ENCODE measurements around the gene CLASP1.
"Not testable (repeated sequence)": the region's sequence is repeated elsewhere in the genome, so short reads cannot be mapped to it uniquely, and the experiment has no call there.

Gene CLASP1

DNA sequence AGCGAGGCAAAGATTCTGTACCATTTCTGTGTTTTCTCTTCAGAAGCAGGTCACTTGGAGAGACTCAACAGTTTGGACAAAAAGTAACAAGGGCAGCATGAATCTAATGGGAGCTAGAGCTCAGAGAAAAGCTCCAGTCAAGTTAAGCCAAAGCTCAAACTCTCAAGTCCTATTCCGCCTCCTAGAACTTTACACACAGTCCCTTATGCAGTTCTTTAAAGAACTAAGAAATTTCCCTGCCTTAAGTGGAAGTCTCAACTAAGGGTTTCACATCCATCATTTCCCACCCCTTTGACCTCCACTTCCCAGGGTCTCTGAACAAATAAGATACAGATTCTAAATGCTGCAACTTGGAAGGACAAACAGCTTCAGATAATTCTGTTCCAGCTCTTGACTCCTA is 239.9 kb downstream of the CLASP1 start:
- DNase-seq, result no peak

DNA sequence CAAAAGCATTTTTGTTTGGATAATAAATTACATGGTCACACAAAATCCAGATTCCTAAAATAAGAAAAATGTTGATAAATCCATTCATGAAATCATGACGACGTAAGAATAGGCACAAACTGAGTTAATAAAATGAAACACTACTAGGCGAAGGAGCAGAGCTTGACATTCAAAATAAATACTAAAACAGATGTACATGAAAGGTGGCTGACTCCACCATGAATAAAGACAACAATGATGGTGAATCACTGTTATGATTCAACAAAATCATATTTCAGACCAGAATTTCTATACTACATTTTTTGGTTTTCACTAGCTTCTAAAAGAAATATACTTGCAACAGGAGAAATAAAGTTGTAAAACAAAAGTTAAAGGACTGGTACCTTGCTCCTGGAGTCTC is 240.6 kb downstream of the CLASP1 start:
- no peak for DNase-seq

DNA sequence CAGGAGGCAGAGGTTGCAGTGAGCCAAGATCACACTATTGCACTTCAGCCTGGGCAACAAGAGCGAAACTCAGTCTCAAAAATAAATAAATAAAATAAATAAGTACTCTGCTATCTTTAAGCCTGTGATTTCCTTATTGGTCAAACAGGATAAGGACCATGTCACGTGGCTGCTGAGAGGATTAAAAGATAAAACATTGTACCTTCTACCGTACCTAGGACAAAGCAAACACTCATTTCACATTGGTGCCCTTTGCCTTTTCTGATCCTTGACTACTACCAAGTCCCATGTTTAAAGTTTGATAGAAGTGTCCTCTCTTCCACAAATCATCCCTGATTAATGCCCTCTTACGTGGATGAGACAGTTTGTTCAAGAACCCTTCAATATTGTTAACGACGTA is 244.0 kb downstream of the CLASP1 start:
- no peak for DNase-seq

DNA sequence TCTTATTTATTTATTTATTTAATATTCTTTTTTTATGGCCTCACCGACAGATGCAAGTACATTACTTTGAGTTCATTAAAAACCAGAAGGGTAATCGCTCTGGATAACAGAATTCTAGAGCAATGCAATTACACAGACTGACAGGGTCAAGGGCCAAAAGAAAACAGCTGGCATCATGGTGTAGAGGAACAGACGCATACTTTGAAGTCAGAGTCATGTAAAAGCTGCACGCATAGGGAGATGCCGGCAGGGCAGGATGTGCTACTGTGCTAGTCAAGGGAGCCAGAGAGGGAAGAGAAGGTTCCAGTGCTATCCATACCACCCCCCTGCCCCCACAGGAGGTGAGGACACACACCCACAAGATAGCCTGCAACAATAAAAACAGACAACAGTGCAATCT is 249.1 kb downstream of the CLASP1 start:
- DNase-seq, result no peak

DNA sequence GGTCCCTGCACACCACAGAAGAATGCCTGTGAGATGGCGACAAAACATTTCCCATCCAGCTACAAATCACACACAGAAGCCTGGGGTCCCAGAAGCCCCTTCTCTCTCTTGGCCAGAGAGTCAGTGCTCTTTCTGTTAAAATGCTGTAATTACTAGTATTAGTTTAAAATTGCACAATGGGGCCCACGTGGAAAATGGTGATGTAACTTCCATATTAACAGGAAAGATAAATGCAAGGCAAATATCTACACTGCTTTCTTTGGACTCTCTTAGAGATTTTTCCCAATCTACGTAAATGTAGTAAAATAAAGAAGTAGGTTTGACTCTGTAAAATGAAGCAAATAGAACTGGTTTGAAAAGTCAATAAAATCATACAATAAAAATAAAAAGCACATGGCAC is 250.4 kb downstream of the CLASP1 start:
- DNase-seq, result no peak

DNA sequence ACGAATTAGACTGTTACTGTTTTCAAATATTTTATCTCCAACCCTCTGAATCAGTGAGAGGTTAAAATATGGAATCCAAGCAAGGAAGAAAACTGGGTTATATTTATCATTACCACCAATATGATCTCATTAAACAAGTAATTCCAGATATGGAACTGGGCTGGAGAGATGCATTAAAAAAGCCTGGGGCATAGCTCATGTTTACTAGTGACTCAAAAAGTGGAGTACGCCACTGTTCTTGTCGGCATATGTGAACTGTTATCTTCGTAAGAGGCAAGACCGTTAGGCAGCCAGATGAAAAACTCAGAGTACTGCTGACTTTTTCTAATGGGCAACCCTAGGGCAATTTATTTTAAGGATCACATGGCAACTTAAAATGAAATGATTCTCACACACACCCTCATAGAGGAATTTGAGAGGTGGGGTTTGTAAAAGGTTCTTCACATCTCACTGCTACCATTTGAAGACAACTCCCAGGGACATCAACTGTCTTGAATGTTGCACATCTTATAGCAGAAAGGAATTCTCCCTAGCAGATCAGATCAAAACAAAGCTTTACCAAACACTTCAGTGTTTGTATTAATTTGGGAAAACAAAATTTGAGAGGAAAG is 259.1 kb downstream of the CLASP1 start:
- DNase-seq, result no peak

DNA sequence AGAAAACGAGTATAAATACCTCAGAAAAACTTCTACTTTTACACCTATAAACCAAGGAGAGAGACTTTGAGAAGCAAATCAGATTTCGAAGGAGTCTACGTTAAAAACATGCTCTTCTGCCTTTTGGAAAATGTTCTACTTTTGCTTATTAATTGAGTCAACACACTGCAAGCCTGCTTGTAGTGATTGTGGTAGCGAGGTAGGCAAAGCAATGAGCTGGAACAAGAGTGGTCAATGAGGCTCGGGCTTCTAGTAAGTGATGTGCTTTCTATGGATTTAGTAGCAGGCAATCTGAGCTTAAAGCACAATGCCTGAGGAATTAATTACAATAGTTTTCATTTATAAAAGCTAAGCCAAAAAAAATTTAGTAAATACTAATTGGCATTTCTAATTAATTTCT is 260.9 kb downstream of the CLASP1 start:
- no peak for DNase-seq

DNA sequence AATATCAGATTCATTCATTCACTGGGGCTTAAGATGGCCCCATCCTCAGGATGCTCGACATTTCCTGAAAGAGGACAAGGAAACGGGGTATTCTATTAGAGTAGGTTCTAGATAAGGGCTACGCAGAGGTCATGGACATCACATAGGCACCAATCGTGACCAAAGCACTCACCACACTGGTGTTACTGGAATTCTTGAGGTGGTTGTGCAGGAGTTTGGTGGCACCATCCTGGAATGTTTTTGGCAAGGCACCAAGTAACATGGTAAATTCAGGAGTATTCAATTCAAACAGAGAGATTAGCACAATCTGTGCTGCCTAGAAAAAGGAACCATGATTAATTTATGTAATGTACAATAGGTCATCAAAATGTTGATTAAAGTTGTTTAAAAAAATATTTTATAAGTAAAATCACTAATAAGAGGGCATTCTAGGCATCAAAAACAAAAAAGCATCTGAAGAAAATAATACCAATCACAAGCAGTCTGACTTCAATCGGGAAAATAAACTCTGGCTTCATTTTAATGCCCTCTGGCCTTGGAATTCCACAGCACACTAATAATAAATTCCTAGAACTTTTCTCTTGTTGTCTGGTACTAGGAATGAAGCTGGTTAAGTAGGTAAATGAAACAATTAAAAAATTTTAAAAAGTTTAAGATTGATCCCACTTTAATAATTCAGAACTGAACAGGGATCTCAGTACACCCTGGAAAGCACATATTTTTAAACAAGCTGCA is 261.5 kb downstream of the CLASP1 start:
- no peak for DNase-seq

DNA sequence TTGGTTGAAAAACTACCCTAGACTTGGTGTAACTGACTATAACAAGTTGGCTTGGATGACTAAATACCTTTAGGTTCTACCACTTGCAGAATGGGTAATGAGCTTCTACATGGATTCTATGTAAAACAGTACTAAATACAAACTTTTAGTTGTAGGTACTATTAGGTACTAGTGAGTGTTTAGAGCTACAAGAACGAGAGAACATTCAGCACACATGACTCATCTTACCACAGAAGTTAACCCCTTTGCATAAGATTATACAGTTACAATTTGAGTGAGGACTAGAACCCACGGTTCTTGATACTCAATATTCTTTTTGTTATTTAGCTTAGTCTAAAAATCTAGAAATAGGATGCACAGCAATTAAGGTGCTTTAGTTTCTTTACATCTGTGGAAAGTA is 262.6 kb downstream of the CLASP1 start:
- no peak for DNase-seq

DNA sequence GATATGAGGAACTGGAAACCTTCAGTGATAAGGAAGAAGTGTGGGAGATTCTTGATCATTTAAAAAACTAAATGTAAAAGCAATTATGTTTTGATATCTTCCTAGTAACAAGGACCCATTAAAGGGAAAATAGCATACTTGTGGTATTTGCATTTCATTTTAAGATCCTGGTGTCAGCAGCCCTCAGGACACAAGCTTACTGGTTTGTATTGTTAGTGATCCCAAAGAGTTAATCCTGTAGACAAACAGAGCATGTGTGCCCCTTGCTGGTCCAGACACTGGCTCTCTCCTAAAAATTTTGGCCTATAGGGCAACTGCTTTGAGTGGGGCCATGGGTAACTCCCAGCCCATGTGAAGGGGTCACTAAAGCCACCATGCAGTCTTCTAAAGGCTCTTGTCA is 263.2 kb downstream of the CLASP1 start:
- no peak for DNase-seq

DNA sequence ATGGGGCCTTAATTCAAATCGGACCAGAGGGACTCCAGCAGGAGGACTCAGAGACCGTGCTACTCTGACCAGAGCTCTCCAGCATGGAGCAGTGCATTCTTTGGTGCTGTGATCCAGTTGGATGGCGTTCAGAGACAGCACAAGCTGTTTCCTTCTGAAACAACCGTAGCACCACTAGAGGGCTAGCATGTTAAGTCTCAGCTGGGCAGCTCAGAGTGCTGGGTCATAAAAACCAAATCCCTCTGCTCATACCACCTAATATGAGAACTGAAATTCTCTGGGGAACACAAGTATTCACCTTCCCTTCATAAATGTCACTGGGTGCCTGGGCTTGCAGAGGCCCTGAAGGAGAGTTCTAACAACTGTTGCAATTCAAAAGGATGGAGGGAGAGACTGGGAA is 266.5 kb downstream of the CLASP1 start:
- no peak for DNase-seq

DNA sequence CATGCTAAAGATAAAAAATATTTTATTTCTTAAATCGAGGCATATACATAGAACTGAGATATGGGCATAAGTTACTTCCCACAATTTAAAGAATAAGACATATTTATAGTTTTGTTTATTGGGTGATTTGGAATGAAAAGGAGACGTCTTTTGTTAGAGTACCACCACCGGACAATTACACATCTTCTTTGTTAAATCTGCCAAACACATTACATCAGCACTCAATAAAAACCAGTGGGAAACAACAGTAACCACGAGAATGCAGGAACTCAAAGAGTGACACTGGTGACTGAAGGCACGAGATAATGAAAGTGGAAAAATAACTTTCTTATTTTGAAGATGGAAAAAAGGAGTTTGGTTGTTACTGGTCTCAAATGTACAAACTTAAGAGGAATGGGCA is 271.6 kb downstream of the CLASP1 start:
- DNase-seq, result no peak

DNA sequence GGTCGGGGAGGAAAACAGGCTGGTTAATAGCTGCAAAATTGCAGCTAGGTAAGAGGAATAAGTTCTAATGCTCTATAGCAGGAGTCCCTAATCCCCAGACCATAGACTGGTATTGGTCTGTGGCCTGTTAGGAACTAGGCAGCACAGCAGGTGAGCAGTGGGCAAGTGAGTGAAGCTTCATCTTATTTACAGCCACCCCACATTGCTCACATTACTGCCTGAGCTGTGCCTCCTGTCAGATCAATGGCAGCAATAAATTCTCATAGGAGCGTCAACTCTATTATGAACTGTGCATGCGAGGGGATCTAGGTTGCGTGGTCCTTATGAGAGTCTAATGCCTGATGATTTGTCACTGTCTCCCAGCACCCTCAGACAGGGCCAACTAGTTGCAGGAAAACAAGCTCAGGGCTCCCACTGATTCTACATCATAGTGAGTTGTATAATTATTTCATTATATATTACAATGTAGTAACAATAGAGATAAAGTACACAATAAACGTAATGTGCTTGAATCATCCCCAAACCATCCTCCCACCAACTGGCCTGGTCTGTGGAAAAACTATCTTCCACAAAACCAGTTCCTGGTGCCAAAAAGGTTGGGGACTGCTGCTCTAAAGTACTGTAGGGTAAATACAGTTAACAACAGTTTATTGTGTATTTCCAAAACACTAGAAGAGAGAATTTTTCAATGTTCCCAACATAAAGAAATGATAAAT is 272.6 kb downstream of the CLASP1 start:
- no peak for DNase-seq

DNA sequence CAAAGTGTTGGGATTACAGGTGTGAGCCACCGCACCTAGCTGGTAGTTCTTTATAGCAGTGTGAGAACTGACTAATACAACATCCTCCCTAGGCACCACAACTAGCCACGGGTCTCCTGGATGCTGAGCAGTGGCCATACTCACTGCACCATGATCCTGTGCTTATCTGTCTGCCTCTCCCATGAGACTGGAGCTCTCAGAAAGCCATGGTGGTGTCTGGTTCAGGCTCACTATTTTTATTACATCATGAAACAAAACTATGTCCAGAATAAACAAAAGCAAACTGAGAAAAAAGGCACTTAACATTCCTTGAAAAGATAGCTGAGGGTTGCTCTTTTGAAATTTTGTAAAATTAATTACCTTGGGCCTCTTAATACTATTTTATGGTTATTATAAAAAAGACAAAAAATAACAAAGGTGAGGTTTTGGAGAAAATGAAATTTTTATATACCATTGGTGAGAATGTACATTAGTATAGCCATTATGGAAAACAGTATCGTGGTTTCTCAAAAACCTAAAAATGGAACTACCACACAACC is 273.6 kb downstream of the CLASP1 start:
- DNase-seq, result no peak

DNA sequence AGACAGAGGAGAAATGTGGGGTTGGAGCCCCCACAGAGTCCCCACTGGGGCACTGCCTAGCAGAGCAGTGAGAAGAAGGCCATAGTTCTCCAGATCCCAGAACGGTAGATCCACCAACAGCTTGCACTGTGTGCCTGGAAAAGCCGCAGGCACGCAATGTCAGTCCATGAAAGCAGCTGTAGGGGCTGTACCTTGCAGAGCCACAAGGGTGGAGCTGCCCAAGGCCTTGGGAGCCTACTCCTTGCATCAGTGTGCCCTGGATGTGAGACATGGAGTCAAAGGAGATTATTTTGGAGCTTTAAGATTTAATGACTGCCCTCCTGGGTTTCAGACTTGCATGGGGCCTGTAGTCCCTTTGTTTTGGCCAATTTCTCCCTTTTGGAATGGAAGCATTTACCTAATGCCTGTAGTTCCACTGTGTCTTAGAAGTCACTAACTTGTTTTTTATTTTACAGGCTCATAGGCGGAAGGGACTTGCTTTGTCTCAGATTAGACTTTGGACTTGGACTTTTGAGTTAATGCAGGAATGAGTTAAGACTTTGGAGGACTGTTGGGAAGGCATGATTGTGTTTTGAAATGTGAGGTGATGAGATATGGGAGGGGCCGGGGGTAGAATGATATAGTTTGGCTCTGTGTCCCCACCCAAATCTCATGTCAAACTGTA is 274.7 kb downstream of the CLASP1 start:
- DNase-seq, result not testable (repeated sequence)

DNA sequence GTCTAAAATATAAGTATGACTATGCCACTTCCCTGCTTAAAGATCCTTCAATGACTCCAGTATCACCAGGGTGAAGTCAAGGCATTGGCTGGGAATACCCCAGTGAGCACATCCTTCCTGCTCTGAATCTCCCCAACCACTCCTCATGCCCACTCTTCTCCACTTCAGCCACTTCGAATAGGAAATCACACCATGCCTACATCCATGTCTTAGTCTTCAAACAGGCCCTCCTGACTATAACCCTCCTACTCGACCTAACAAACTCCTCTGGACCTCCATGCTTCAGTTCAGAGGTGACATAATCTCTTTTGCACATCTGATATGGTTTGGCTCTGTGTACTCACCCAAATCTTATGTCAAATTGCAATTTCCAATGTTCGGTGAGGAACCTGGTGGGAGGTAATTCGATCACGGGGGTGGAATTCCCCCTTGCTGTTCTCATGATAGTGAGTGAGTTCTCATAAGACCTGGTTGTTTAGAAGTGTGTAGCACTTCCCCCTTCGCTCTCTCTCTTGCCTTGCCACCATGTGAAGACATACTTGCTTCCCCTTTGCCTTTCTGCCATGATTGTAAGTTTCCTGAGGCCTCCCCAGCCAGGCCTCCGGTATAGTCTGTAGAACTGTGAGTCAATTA is 276.4 kb downstream of the CLASP1 start:
- DNase-seq, result no peak

DNA sequence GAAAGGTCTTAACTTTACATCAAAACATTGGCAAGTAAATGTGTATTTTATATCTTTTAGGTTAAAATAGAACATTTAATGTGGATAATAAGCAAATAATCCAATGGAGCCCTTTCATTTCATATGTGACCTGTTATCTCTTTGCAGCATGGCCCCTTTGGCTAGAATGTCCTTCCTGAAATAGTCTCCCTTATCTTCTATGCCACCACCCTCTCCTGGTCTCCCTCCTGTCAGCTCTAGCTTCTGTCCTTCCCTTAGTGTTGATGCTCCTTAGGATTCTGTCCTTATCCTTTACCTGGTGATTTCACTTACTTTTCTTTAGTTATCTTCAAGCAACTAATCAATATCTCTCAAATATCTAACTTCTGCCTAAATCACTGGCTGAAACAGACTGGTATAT is 277.2 kb downstream of the CLASP1 start:
- no peak for DNase-seq

DNA sequence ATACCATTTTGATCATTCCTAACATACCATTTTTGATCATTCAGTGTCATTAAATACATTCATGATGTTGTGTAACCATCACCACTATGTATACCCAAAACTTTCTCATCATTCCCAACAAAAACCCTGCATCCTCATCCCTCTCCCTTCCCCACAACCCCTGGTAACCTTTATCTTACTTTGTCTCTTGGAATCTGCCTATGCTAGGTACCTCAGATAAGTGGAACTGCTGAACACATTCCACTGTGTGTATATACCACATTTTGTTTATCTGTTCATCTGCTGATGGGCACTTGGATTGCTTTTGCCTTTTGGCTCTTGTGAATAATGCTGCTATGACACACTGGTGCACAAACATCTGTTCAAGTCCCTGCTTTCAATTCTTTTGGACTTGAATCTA is 280.4 kb downstream of the CLASP1 start:
- no peak for DNase-seq

DNA sequence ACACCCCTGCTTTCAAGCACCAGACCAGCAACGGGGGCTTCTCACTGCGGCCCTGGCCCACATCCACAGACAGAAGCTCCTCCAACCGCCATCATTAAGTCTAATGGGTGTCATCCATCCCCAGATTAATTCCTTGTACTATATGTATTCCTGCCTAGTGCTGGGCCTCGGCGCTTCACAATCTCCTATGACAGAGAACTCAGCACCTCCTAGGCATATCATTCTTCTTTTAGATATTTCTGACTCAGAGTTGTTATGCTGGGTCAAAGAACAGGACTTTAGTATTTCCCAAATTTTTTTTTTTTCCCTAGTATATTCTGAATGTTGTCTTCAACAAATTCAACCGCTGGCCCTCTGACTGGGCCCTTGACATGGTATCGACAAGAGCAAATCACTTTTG is 281.1 kb downstream of the CLASP1 start:
- DNase-seq, result no peak

DNA sequence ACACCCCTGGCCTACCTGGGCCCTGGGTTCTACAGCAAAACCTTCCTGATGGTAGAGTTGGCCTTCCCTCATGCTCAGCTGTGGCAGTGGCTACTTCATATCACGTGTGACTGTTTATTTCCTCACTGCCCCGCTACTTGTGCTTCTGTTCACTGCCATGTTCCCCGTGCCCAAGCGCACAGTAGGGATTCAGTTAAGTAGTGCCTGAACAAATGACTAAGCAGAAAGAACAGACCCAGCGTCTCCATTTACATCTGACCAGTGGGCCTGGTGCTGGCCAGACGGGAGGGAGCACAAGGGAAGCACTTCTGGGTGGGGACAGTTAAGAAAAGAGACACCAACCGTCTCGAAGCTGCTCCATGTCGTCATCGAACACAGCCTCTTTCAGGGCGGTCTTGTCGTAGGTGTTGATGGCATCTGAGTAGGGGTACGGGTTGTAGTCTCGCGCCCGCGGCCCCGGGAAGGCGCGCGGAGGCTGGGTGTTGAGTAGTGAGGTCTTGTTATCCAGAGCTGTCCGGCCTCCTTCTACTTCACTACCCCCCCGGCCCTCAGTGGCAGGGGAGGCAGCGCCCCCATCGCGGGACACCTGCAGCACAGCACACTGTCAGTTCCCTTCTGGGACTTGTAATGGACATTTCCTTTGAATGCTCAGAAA is 281.9 kb downstream of the CLASP1 start:
- no peak for DNase-seq

DNA sequence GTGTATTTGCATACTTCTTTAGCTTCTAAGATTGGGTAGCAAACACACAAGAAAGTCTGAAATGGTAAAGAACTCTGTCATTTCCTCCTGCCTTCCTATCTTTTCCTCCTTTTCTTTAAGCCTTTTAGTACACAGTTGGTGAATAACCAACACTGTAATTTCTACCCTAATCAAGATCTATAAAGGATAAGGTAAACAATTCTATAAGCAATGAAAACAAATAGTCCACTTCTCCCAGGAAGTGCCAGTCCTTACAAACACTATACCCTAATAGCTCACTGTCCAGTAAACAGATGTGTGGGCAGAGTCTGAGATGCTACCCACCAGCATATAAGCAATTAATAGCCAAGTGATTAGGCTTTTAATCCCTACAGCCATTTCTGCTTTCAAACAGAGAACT is 283.2 kb downstream of the CLASP1 start:
- no peak for DNase-seq

DNA sequence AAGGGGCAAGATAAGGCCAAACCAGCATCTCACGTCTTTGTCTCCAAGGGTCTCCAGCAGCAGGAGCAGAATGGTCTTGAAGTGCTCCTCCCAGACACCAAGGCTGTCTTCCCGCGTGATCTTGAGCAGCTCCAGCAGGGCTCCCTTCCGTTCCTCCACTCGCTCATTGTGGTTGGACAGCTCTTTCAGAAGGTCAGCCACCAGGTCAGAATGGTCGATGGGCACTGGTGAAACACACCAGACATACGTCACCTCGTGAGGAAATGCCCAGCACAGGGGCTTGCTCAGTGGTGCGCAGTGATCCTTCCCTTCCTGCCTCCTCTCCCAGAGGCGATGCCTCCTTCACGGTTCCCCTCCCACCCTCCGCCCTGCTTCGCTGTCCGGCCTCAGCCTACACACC is 284.2 kb downstream of the CLASP1 start:
- DNase-seq, result no peak
